SK-N-MC (cell line): ENCODE results near the gene PPP4R3B.
"Not testable (repeated sequence)": the region's sequence is repeated elsewhere in the genome, so short reads cannot be mapped to it uniquely, and the experiment has no call there.

ENCODE experiments used
- DNase-seq: peaks from one replicate; pipeline ENCODE4 v3.0.0-alpha.2; 2011; ENCODE audit warnings: low read depth, low spot score
- H3K27ac ChIP-seq: fragments of 200-600 bp; sonication (generic); 2 replicates; pipeline ENCODE4 v1.5.1; 2016; ENCODE audit warnings: mixed run types
- H3K36me3 ChIP-seq: fragments of 200-600 bp; sonication (generic); 2 replicates; pipeline ENCODE4 v1.6.1; 2017; ENCODE audit warnings: antibody characterized with exemption, low read length, mixed read lengths; ENCODE audit not compliant: insufficient read depth
- H3K4me3 ChIP-seq: fragments of 200-600 bp; sonication (generic); 2 replicates; pipeline ENCODE4 v1.5.1; 2016
- H3K9ac ChIP-seq: fragments of 200-600 bp; sonication (generic); 2 replicates; pipeline ENCODE4 v1.8.0; 2017; ENCODE audit warnings: mixed run types, mixed read lengths; ENCODE audit not compliant: insufficient read length
- H3K9me3 ChIP-seq: fragments of 200-600 bp; sonication (generic); 2 replicates; pipeline ENCODE4 v1.6.1; 2017; ENCODE audit warnings: low read depth, mild to moderate bottlenecking, antibody characterized with exemption, low read length, moderate library complexity, mixed read lengths
- EZH2 ChIP-seq: fragments of 200-600 bp; sonication (generic); IDR thresholded peaks from one replicate; pipeline ENCODE4 v1.6.1; 2017; ENCODE audit warnings: antibody characterized with exemption
- FOXP2 ChIP-seq: optimal IDR thresholded peaks from 2 replicates; pipeline ENCODE3; 2011; ENCODE audit warnings: mild to moderate bottlenecking, moderate library complexity; ENCODE audit not compliant: insufficient read depth; ENCODE audit errors: extremely low read length, control extremely low read depth
- POLR2AphosphoS5 ChIP-seq: IDR thresholded peaks from 2 replicates; pipeline ENCODE4 v1.6.1; 2012; ENCODE audit warnings: mild to moderate bottlenecking, low read depth, low read length, borderline replicate concordance

PPP4R3B gene

GRCh38 chr2:55550368-55551102 lies 66.9 kb downstream of the PPP4R3B start:
- Histone ChIP-seq H3K4me3 (no peak overlapping the region), H3K9ac (no peak overlapping the region), H3K9me3 (no peaks in the 10 kb centered on the region), H3K36me3 (peaks cover 57% of the 10 kb centered on the region), H3K27ac (no peak overlapping the region)
- TF ChIP-seq POLR2AphosphoS5 (no peak), FOXP2 (no peak), EZH2 (no peak)
- DNase-seq: no peak

- not testable (repeated sequence) for H3K9me3 ChIP-seq, H3K4me3 ChIP-seq, DNase-seq, H3K9ac ChIP-seq
- H3K27ac ChIP-seq: peak overlapping the region; percentile 55; the same call in 1 of the 2 replicates
- H3K36me3 ChIP-seq: peaks cover 56% of the 10 kb centered on the region
These were observed 69.7 kb downstream of the PPP4R3B start for GRCh38 chr2:55547679-55548078.

- Histone ChIP-seq H3K9me3 (no peaks in the 10 kb centered on the region), H3K9ac (no peak overlapping the region), H3K36me3 (peaks cover 57% of the 10 kb centered on the region), H3K27ac (peak overlapping the region; percentile 55), H3K4me3 (no peak overlapping the region)
- no peak for DNase-seq
- TF ChIP-seq FOXP2: no peak
- TF ChIP-seq EZH2: no peak
- no peak for TF ChIP-seq POLR2AphosphoS5
These were observed 70.4 kb downstream of the PPP4R3B start for GRCh38 chr2:55547001-55547400.

- no peak overlapping the region for H3K4me3 ChIP-seq
- TF ChIP-seq EZH2 (no peak), POLR2AphosphoS5 (no peak), FOXP2 (no peak)
- H3K9me3 ChIP-seq: no peaks in the 10 kb centered on the region
- no peak overlapping the region for H3K27ac ChIP-seq
- no peak for DNase-seq
- H3K36me3 ChIP-seq: no peaks in the 10 kb centered on the region; the same call in 1 of the 2 replicates
- no peak overlapping the region for H3K9ac ChIP-seq
These were observed 86.8 kb downstream of the PPP4R3B start for GRCh38 chr2:55530539-55531081.

GRCh38 chr2:55526174-55526573 lies 91.2 kb downstream of the PPP4R3B start:
- no peaks in the 10 kb centered on the region for H3K9me3 ChIP-seq
- TF ChIP-seq EZH2 (no peak), POLR2AphosphoS5 (no peak)
- no peaks in the 10 kb centered on the region; the same call in 1 of the 2 replicates for H3K36me3 ChIP-seq
- H3K27ac ChIP-seq: no peak overlapping the region
- no peak overlapping the region for H3K9ac ChIP-seq
- no peak for DNase-seq
- H3K4me3 ChIP-seq: no peak overlapping the region

GRCh38 chr2:55524884-55525437 lies 92.5 kb downstream of the PPP4R3B start:
- TF ChIP-seq FOXP2 (no peak), POLR2AphosphoS5 (no peak), EZH2 (no peak)
- DNase-seq: no peak
- H3K9me3 ChIP-seq: no peaks in the 10 kb centered on the region

GRCh38 chr2:55519938-55520885 lies 97.2 kb downstream of the PPP4R3B start:
- Histone ChIP-seq H3K36me3 (no peaks in the 10 kb centered on the region), H3K9ac (peak overlapping the region; percentile 79), H3K4me3 (peak overlapping the region; percentile 87), H3K9me3 (no peaks in the 10 kb centered on the region), H3K27ac (no peak overlapping the region)
- no peak for DNase-seq
- TF ChIP-seq FOXP2: no peak
- no peak for TF ChIP-seq EZH2
- TF ChIP-seq POLR2AphosphoS5: no peak

More at GRCh38 chr2:55524884-55525437, 92.5 kb downstream of the PPP4R3B start:
- H3K4me3 ChIP-seq: no peak overlapping the region
- H3K27ac ChIP-seq: no peak overlapping the region
- H3K36me3 ChIP-seq: no peaks in the 10 kb centered on the region; the same call in 1 of the 2 replicates
- no peak overlapping the region for H3K9ac ChIP-seq

GRCh38 chr2:55518841-55519165 lies 98.6 kb downstream of the PPP4R3B start:
- Histone ChIP-seq H3K9me3 (no peaks in the 10 kb centered on the region), H3K36me3 (no peaks in the 10 kb centered on the region), H3K9ac (peak overlapping the region; percentile 71), H3K27ac (no peak overlapping the region), H3K4me3 (peak overlapping the region; percentile 87)
- no peak for DNase-seq
- no peak for TF ChIP-seq POLR2AphosphoS5
